ENCODE measurements around the gene NID2. TPM values are rescaled to one million over a fixed set of nuclear protein-coding genes. Genes with fewer than 3 reads are reported as not detected.

NID2 gene
- total RNA-seq, 8 experiments from 2014 or later, result 0.63 to 91.1 (median 1.6) TPM

GRCh38 chr14:52076334-52076733 lies 7.5 kb upstream of the NID2 start:
- in situ Hi-C loops (cut with MboI; ENCODE audit: low pct_unique_long_range_greater_than_20kb in 2 of 9, low sequenced_read_pairs in 9 of 9, unreplicated experiment in 9 of 9), result no loop called here
- no peak overlapping the region for H3K4me3 ChIP-seq
- no peaks in the 10 kb centered on the region for H3K4me1 ChIP-seq (replicated peaks in 1 of 2)
- WGBS, 10 experiments, result 0 to 100% (median 50%) methylated on average over 1 to 4 of the region's 4 CpGs; no CpG with 5 or more reads in 1 of the 10 experiments
- peak in 1 of 8 experiments; percentile 29 for ATAC-seq (replicated peaks in 6 of 8)
- H3K27ac ChIP-seq, result no peak overlapping the region

- no peak for ATAC-seq (replicated peaks in 6 of 8)
- in situ Hi-C loops (cut with MboI; ENCODE audit: low pct_unique_long_range_greater_than_20kb in 2 of 9, low sequenced_read_pairs in 9 of 9, unreplicated experiment in 9 of 9), result no loop called here
- Histone ChIP-seq H3K4me1 (replicated peaks in 1 of 2) (no peaks in the 10 kb centered on the region), H3K27ac (no peak overlapping the region), H3K4me3 (no peak overlapping the region)
- 75 to 100% (median 98%) methylated on average over 1 to 4 of the region's 4 CpGs; no CpG with 5 or more reads in 4 of the 10 experiments for WGBS, 10 experiments
These were observed 6.5 kb upstream of the NID2 start for GRCh38 chr14:52075371-52075770.

DNA sequence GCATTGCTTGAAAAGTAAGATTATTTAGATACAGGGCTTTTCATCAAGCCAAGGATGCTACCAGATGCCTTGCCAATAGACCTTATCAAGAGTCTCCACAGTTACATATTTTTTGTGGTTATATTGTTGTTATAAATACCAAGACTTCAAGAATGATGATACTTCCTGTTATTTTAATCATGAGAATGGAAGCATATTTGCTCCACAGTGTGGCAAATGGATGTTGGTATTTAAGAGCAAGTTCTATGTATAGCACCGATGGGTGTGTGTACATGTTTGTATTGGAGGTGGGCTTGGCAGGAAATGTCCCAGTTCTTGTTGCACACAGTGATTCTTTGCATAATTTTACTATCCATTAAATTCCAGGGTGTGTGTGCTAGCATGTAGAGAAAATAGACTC lies 4.4 kb upstream of the NID2 start:
- no peak overlapping the region for H3K4me3 ChIP-seq
- no peak overlapping the region for H3K27ac ChIP-seq
- in situ Hi-C loops (cut with MboI; ENCODE audit: low pct_unique_long_range_greater_than_20kb in 2 of 9, low sequenced_read_pairs in 9 of 9, unreplicated experiment in 9 of 9), result no loop called here
- H3K4me1 ChIP-seq (replicated peaks in 1 of 2), result no peaks in the 10 kb centered on the region
- no peak for ATAC-seq (replicated peaks in 6 of 8)
- 14 to 100% (median 60%) methylated on average over 1 of the region's 1 CpG; no CpG with 5 or more reads in 3 of the 10 experiments for WGBS, 10 experiments

DNA sequence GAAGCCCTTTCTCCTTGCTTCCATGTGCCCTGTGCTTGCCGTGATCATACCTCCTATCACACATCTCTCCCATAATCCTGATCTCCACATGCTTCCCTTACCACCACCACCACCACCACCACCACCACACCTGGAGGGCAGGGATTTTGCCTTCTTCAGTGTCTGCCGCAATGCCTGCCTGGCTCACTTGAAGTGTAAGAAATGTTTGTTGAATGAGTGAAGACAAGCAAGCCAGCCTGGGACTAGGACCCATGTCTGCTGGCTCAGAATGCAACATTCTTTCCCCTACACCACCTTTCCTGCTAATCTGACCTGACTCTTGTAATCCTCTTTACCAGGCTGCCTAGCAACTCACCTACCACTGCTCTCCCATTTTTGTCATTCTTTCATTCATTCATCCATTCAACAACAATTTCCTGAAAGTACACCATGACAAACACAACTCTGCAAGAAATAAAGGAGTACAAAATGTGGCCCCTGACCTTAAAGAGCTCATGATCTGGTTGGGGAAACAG lies 3.5 kb upstream of the NID2 start:
- in situ Hi-C loops (cut with MboI; ENCODE audit: low pct_unique_long_range_greater_than_20kb in 2 of 9, low sequenced_read_pairs in 9 of 9, unreplicated experiment in 9 of 9), result no loop called here
- Histone ChIP-seq H3K4me1 (replicated peaks in 1 of 2) (peaks cover 4 to 6% of the 10 kb centered on the region in 2 donors), H3K4me3 (no peak overlapping the region), H3K27ac (no peak overlapping the region)
- WGBS, 10 experiments, result 0 to 100% (median 62%) methylated on average over 1 to 2 of the region's 2 CpGs; no CpG with 5 or more reads in 6 of the 10 experiments
- ATAC-seq (replicated peaks in 6 of 8), result no peak

GRCh38 chr14:52071675-52072074 lies 2.8 kb upstream of the NID2 start:
- in situ Hi-C loops (cut with MboI; ENCODE audit: low pct_unique_long_range_greater_than_20kb in 2 of 9, low sequenced_read_pairs in 9 of 9, unreplicated experiment in 9 of 9), result no loop called here
- Histone ChIP-seq H3K4me3 (no peak overlapping the region), H3K27ac (no peak overlapping the region), H3K4me1 (replicated peaks in 1 of 2) (peaks cover 4 to 6% of the 10 kb centered on the region in 2 donors)
- no peak for ATAC-seq (replicated peaks in 6 of 8)
- 0 to 100% (median 62%) methylated on average over 1 to 3 of the region's 3 CpGs for WGBS, 10 experiments

DNA sequence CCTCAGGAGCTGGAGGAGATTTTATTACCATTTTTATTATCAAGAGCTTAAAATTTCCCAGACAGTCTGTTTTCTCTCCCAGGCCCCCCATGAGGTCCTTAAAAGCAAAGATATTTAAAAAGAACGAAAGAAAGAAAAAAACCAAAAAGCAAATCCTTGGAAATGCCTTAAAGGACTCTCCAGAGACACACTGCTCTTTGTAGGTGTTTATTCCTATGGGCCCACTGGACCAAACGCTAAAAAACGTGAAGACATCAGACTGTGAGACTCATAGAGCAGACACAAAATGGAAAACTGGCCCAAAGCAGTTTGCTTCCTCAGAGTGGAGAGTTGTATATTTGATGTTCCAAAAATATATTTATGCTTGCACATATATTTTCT lies 1.2 kb upstream of the NID2 start:
- Histone ChIP-seq H3K4me3 (peak overlapping the region in 1 of 5 donors; percentile 41), H3K4me1 (replicated peaks in 1 of 2) (peaks cover 4 to 6% of the 10 kb centered on the region in 2 donors), H3K27ac (no peak overlapping the region)
- no peak for ATAC-seq (replicated peaks in 6 of 8)
- WGBS, 10 experiments, result 13 to 83% (median 60%) methylated on average over 1 to 3 of the region's 3 CpGs
- in situ Hi-C loops (cut with MboI; ENCODE audit: low pct_unique_long_range_greater_than_20kb in 2 of 9, low sequenced_read_pairs in 9 of 9, unreplicated experiment in 9 of 9), result no loop called here

- 1 to 100% (median 7%) methylated on average over 1 to 23 of the region's 54 CpGs; no CpG with 5 or more reads in 5 of the 10 experiments for WGBS, 10 experiments
- ATAC-seq (replicated peaks in 6 of 8), result peak in 7 of 8 experiments; percentile 59 to 80 (median 73)
- H3K4me1 ChIP-seq (replicated peaks in 1 of 2), result peaks cover 4 to 6% of the 10 kb centered on the region in 2 donors
- H3K27ac ChIP-seq, result no peak overlapping the region
- in situ Hi-C loops (cut with MboI; ENCODE audit: low pct_unique_long_range_greater_than_20kb in 2 of 9, low sequenced_read_pairs in 9 of 9, unreplicated experiment in 9 of 9), result no loop called here
- H3K4me3 ChIP-seq, result peak overlapping the region; percentile 34 to 49 (median 41)
These were observed 620 bp upstream of the NID2 start for GRCh38 chr14:52069307-52070050.

DNA sequence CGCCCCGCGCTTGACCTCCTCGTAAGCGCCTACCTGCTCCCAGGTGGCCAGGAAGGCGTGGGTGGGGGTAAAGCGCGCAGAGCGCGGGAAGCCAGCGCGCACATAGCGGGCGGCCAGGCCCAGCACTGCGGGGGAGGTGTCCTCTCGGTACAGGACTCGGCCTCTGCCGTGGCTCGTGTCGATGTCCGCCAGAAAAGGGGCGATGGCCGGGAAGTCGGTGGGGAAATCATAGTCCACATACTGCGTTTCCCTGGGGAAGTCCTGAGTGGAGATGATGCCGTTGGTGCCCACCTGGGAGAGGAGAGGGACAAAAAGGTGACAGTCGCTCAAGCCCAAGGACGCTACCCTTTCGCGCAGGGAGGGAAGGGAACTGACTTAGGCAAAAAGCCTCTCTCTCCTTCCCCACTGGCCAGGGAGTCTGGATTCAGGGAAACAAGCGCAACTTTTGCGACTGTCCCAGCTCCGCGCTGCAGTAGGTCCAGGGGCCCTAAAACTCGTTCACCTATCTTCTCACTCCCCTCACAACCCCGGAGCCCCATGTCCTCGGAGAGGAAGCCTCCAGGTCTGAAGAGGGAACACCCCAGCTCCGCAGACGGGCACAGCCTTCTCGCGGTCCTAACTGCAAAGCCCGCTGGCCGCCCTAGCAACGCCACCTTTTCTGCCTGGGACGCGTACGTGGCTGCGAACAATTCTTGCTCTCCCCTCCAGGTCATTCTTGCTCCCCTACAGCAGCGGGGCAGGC lies 815 bp downstream of the NID2 start:
- WGBS, 10 experiments, result 0 to 22% (median 8%) methylated on average over 2 to 22 of the region's 49 CpGs; no CpG with 5 or more reads in 5 of the 10 experiments
- in situ Hi-C loops (cut with MboI; ENCODE audit: low pct_unique_long_range_greater_than_20kb in 2 of 9, low sequenced_read_pairs in 9 of 9, unreplicated experiment in 9 of 9), result no loop called here

DNA sequence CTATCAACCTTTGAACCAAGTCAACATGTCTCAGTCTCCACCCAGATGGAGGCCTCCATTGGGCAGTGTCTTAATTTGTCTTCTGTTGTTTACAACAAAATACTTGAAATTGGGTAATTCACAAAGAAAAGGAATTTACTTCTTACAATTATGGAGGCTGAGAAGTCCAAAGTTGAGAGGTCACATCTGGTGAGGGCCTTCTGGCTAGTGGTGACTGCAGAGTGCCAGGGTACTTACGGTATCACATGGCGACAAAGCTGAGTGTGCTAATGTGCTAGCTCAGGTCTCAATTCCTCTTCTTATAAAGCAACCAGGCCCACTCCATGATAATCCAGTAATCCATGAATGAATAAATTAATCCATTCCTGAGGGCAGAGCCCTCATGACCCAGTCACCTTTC lies 4.7 kb downstream of the NID2 start:
- Histone ChIP-seq H3K27ac (no peak overlapping the region), H3K4me1 (replicated peaks in 1 of 2) (peaks cover 4 to 6% of the 10 kb centered on the region in 2 donors), H3K4me3 (no peak overlapping the region)
- in situ Hi-C loops (cut with MboI; ENCODE audit: low pct_unique_long_range_greater_than_20kb in 2 of 9, low sequenced_read_pairs in 9 of 9, unreplicated experiment in 9 of 9), result no loop called here
- 81 to 100% (median 87%) methylated on average over 1 to 2 of the region's 2 CpGs; no CpG with 5 or more reads in 4 of the 10 experiments for WGBS, 10 experiments
- ATAC-seq (replicated peaks in 6 of 8), result no peak

More for the DNA sequence above, 815 bp downstream of the NID2 start:
- ATAC-seq (replicated peaks in 6 of 8), result peak; percentile 8 to 53 (median 26)
- Histone ChIP-seq H3K4me3 (peak overlapping the region; percentile 34 to 49 (median 41)), H3K4me1 (replicated peaks in 1 of 2) (peaks cover 4 to 6% of the 10 kb centered on the region in 2 donors), H3K27ac (no peak overlapping the region)

- Histone ChIP-seq H3K4me1 (replicated peaks in 1 of 2) (peaks cover 4 to 6% of the 10 kb centered on the region in 2 donors), H3K4me3 (no peak overlapping the region), H3K27ac (no peak overlapping the region)
- 35 to 100% (median 44%) methylated on average over 1 to 2 of the region's 2 CpGs; no CpG with 5 or more reads in 5 of the 10 experiments for WGBS, 10 experiments
- in situ Hi-C loops (cut with MboI; ENCODE audit: low pct_unique_long_range_greater_than_20kb in 2 of 9, low sequenced_read_pairs in 9 of 9, unreplicated experiment in 9 of 9), result no loop called here
- no peak for ATAC-seq (replicated peaks in 6 of 8)
These were observed 5.8 kb downstream of the NID2 start for GRCh38 chr14:52063052-52063462.

GRCh38 chr14:52061890-52062289 lies 7.0 kb downstream of the NID2 start:
- no peak for ATAC-seq (replicated peaks in 6 of 8)
- in situ Hi-C loops (cut with MboI; ENCODE audit: low pct_unique_long_range_greater_than_20kb in 2 of 9, low sequenced_read_pairs in 9 of 9, unreplicated experiment in 9 of 9), result no loop called here
- no peaks in the 10 kb centered on the region for H3K4me1 ChIP-seq (replicated peaks in 1 of 2)
- H3K27ac ChIP-seq, result no peak overlapping the region
- H3K4me3 ChIP-seq, result no peak overlapping the region
- 0 to 83% (median 43%) methylated on average over 1 of the region's 1 CpG; no CpG with 5 or more reads in 1 of the 10 experiments for WGBS, 10 experiments

DNA sequence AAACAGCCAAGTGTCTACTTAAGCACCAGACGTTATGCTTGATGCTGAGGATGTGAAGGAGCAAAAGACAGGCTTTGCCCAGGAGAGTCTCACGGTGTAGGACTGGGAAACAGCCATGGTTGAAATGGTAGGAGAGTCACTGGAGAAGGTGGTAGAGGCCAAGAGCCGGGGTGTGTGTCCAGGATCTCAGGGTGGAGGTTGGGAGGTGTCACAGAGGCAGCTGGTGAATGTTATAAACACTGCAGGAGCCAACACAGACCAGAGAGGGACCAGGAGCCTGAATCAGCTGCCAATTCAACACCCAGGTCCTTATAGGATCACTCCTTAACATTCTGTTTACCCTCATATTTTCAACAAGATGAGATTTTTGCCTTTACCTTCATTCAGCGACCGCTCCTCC lies 7.5 kb downstream of the NID2 start:
- peak in 1 of 8 experiments; percentile 31 for ATAC-seq (replicated peaks in 6 of 8)
- H3K4me1 ChIP-seq (replicated peaks in 1 of 2), result no peaks in the 10 kb centered on the region
- 38 to 100% (median 79%) methylated on average over 1 to 5 of the region's 5 CpGs; no CpG with 5 or more reads in 1 of the 10 experiments for WGBS, 10 experiments
- H3K27ac ChIP-seq, result no peak overlapping the region
- no peak overlapping the region for H3K4me3 ChIP-seq
- in situ Hi-C loops (cut with MboI; ENCODE audit: low pct_unique_long_range_greater_than_20kb in 2 of 9, low sequenced_read_pairs in 9 of 9, unreplicated experiment in 9 of 9), result no loop called here

DNA sequence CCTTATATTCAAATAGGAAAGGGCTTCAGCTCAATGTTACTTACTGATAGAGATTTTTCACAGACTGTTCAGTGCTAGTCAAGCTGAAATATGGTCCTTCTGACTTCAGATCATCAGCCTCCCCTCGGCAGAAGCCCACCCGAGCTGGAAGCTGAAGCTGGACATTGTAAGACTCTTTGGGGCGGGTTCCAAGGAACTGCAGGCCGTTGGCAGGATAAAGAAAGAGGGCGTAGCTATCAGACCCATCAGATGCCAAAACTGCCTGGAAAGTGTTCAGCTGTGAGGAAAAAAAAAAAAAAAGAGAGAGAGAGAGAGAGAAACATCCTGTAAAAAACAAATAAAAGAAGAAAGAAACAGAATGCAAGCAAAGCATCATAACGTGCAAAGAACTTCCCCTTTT lies 8.8 kb downstream of the NID2 start:
- no peak for ATAC-seq (replicated peaks in 6 of 8)
- Histone ChIP-seq H3K4me1 (replicated peaks in 1 of 2) (no peaks in the 10 kb centered on the region), H3K27ac (no peak overlapping the region), H3K4me3 (no peak overlapping the region)
- WGBS, 10 experiments, result 3 to 88% (median 71%) methylated on average over 3 to 6 of the region's 6 CpGs
- in situ Hi-C loops (cut with MboI; ENCODE audit: low pct_unique_long_range_greater_than_20kb in 2 of 9, low sequenced_read_pairs in 9 of 9, unreplicated experiment in 9 of 9), result no loop called here
